Naive thymus-derived CD4-positive, alpha-beta T cell (primary cell): ENCODE results near the gene MAMSTR. TPM values are rescaled to one million over a fixed set of nuclear protein-coding genes. Genes with fewer than 3 reads are reported as not detected.

ENCODE experiments used
- ATAC-seq: fragments of 150-1000 bp; cut with Tn5 transposase; 2 replicates; pipeline ENCODE4 v1.10.0; 2021; ENCODE audit warnings: mild to moderate bottlenecking, moderate library complexity
- CTCF ChIA-PET: fragments of 350-600 bp; sonication (Branson Sonifier 250); formaldehyde crosslinking; loops from one replicate; lab custom pipeline; 2021; ENCODE audit warnings: antibody characterized with exemption; lab: Charles Lee
- POLR2A ChIA-PET: fragments of 350-600 bp; sonication (Branson Sonifier 250); formaldehyde crosslinking; loops from one replicate; lab custom pipeline; 2021; ENCODE audit warnings: antibody characterized with exemption, inconsistent platforms; lab: Charles Lee
- DNase-seq, 9 donors: peaks; one replicate each; pipeline versions ENCODE4 v3.0.0 to v3.0.0-alpha.2; 2020 to 2022; ENCODE audit warnings: mixed read lengths in 1 of 9
- H3K27ac ChIP-seq: one replicate; pipeline ENCODE4 v1.7.0; 2013; ENCODE audit warnings: mild to moderate bottlenecking, low read depth, low read length, moderate library complexity
- H3K27me3 ChIP-seq, 2 donors: one replicate each; pipeline ENCODE4 v1.7.0; 2013; ENCODE audit warnings: low read length in 2 of 2, mild to moderate bottlenecking in 2 of 2, moderate library complexity in 2 of 2; ENCODE audit not compliant: control insufficient read depth in 2 of 2, insufficient read depth in 2 of 2
- H3K36me3 ChIP-seq, 3 experiments: 1 replicate in 2 of 3; 2 replicates in 1 of 3; pipeline ENCODE4 v1.7.0; 2013; ENCODE audit warnings: low read length in 3 of 3, mild to moderate bottlenecking in 3 of 3, moderate library complexity in 1 of 3; ENCODE audit not compliant: insufficient read depth in 3 of 3, control insufficient read depth in 2 of 3
- H3K4me1 ChIP-seq, 2 donors: one replicate each; pipeline ENCODE4 v1.7.0; 2013; ENCODE audit warnings: low read length in 2 of 2, mild to moderate bottlenecking in 2 of 2, moderate library complexity in 1 of 2; ENCODE audit not compliant: control insufficient read depth in 2 of 2, insufficient read depth in 2 of 2
- H3K4me3 ChIP-seq: 2 replicates; pipeline ENCODE4 v1.7.0; 2013; ENCODE audit warnings: mild to moderate bottlenecking, low read length
- H3K9me3 ChIP-seq, 3 experiments: 1 replicate in 2 of 3; 2 replicates in 1 of 3; pipeline ENCODE4 v1.7.0; 2013; ENCODE audit warnings: low read length in 3 of 3; ENCODE audit not compliant: control insufficient read depth in 2 of 3
- H3K27ac Mint-ChIP-seq, 9 donors: one replicate each; pipeline ENCODE4 v1.8.0; 2020 to 2022; ENCODE audit warnings: mixed read lengths in 9 of 9, mild to moderate bottlenecking in 8 of 9, moderate library complexity in 5 of 9, inconsistent platforms in 2 of 9
- H3K27me3 Mint-ChIP-seq, 5 donors: one replicate each; pipeline ENCODE4 v1.8.0; 2021 to 2022; ENCODE audit warnings: mixed read lengths in 5 of 5, mild to moderate bottlenecking in 1 of 5
- H3K36me3 Mint-ChIP-seq, 5 donors: one replicate each; pipeline ENCODE4 v1.8.0; 2020 to 2022; ENCODE audit warnings: mixed read lengths in 5 of 5, mild to moderate bottlenecking in 3 of 5, inconsistent platforms in 1 of 5
- H3K4me1 Mint-ChIP-seq, 7 donors: one replicate each; pipeline ENCODE4 v1.8.0; 2020 to 2022; ENCODE audit warnings: mixed read lengths in 7 of 7, mild to moderate bottlenecking in 3 of 7, inconsistent platforms in 1 of 7
- H3K4me3 Mint-ChIP-seq, 10 donors: one replicate each; pipeline ENCODE4 v1.8.0; 2020 to 2022; ENCODE audit warnings: mild to moderate bottlenecking in 10 of 10, mixed read lengths in 10 of 10, moderate library complexity in 6 of 10, inconsistent platforms in 2 of 10
- H3K9me3 Mint-ChIP-seq, 11 donors: one replicate each; pipeline ENCODE4 v1.8.0; 2020 to 2022; ENCODE audit warnings: mixed read lengths in 11 of 11, mild to moderate bottlenecking in 4 of 11, inconsistent platforms in 1 of 11, moderate library complexity in 1 of 11
- intact Hi-C, 2 donors: fragments of 100-400 bp; cut with micrococcal nuclease; formaldehyde crosslinking; loops; one replicate each; pipeline ENCODE4 v1.15.1; 2023
- polyA plus RNA-seq, 2 donors: library from polyadenylated mRNA; unstranded; fragments of 300-500 nt; fragmentation: Illumina TruSeq; gene quantifications; one replicate each; pipeline ENCODE4 v1.2.3, GENCODE V29; 2021
- total RNA-seq, 6 experiments: library from RNA in 5 of 6; stranded (reverse) in 5 of 6; gene quantifications; 1 replicate in 5 of 6; 2 replicates in 1 of 6; pipeline ENCODE4 v1.2.3 and lab custom pipeline; 2021 to 2026

MAMSTR gene
- total and polyA plus RNA-seq, 7 experiments from 2014 or later, result 0.25 to 2.1 (median 0.87) TPM

DNA sequence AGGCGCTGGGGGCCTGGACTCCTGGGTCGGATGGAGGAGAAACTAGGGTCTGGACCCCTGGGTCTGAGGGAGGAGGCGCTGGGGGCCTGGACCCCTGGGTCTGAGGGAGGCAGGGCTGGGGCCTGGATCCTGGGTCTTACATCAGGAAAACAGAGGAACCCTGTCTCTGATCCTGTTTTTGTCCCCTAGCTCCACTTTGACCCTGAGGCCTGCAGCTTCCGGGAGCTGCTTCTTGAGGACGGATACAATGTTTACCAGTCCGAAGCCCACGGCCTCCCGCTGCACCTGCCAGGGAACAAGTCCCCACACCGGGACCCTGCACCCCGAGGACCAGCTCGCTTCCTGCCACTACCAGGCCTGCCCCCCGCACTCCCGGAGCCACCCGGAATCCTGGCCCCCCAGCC is 38.2 kb upstream of the MAMSTR start:
- POLR2A ChIA-PET, result no interaction called here
- no peaks in the 10 kb centered on the region for H3K36me3 Mint-ChIP-seq

DNA sequence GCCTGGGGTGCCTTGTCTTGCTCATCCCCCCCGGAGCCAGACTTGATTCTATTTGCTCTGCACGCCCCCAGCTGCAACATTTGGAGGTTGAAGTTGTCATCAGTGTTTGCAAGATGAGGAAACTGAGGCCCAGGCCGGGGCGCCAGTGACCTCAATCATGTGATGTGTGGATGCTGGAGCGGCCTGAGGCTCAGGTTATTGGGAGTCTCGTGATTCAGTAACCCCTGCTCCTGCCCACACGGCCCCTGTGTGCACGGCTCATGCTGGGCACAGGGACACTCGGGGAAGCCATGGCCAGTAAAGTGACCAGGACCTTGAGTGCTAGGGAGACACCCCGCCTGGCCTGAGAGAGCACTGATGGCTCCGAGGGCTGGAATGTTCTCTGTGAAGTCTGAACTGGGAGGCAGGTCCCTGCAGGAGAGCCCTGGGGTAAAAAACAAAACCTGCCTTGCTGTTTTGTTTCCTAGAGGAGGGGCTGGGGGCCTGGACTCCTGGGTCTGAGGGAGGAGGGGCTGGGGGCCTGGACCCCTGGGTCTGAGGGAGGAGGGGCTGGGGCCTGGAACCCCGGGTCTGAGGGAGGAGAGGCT is 37.7 kb upstream of the MAMSTR start:
- no peak overlapping the region for H3K4me3 Mint-ChIP-seq
- Histone ChIP-seq H3K9me3 (no peaks in the 10 kb centered on the region), H3K27me3 (no peaks in the 10 kb centered on the region), H3K27ac (no peak overlapping the region), H3K4me3 (no peak overlapping the region), H3K36me3 (no peaks in the 10 kb centered on the region), H3K4me1 (peaks cover 5 to 12% of the 10 kb centered on the region in 2 donors)
- H3K9me3 Mint-ChIP-seq, result no peaks in the 10 kb centered on the region
- no peak for DNase-seq
- ChIA-PET CTCF (interaction anchor here (0.7 kb wide), 1 partner anchor 86 kb away, joined by 4 read pairs; no protein-coding TSS in a partner anchor), POLR2A (no interaction called here)
- no peaks in the 10 kb centered on the region for H3K36me3 Mint-ChIP-seq
- no peak overlapping the region for H3K27ac Mint-ChIP-seq
- H3K4me1 Mint-ChIP-seq, result peaks cover 4 to 18% (median 13%) of the 10 kb centered on the region in 7 donors
- intact Hi-C loops, result no loop called here
- ATAC-seq, result no peak
- peaks cover 7 to 36% (median 20%) of the 10 kb centered on the region in 5 donors for H3K27me3 Mint-ChIP-seq

More for the DNA sequence above, 38.2 kb upstream of the MAMSTR start:
- no peak for DNase-seq
- Histone ChIP-seq H3K27ac (no peak overlapping the region), H3K4me1 (peaks cover 5 to 8% of the 10 kb centered on the region in 2 donors), H3K36me3 (no peaks in the 10 kb centered on the region), H3K4me3 (no peak overlapping the region), H3K27me3 (no peaks in the 10 kb centered on the region), H3K9me3 (no peaks in the 10 kb centered on the region)
- Mint-ChIP-seq H3K4me3 (no peak overlapping the region), H3K27ac (no peak overlapping the region), H3K9me3 (no peaks in the 10 kb centered on the region), H3K4me1 (peaks cover 3 to 17% (median 11%) of the 10 kb centered on the region in 7 donors), H3K27me3 (peaks cover 7 to 39% (median 19%) of the 10 kb centered on the region in 5 donors)
- intact Hi-C loops, result no loop called here
- CTCF ChIA-PET, result interaction anchor here (0.7 kb wide), 1 partner anchor 85 kb away, joined by 4 read pairs; no protein-coding TSS in a partner anchor
- no peak for ATAC-seq

DNA sequence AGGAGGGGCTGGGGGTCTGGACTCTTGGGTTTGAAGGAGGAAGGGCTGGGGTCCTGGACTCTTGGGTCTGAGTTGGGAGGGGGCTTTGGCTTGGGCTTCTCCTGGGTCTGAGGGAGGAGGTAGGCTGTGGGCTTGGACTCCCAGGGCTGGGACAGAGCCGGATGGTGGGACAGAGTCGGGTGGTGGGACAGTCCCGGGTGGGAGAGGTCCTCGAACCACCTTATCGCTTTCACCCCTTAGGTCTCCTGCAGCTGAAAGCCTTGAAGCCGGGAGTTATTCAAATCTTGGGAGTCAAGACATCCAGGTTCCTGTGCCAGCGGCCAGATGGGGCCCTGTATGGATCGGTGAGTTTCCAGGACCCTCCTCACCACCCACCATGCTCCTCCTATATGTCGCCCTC is 37.2 kb upstream of the MAMSTR start:
- POLR2A ChIA-PET, result no interaction called here

DNA sequence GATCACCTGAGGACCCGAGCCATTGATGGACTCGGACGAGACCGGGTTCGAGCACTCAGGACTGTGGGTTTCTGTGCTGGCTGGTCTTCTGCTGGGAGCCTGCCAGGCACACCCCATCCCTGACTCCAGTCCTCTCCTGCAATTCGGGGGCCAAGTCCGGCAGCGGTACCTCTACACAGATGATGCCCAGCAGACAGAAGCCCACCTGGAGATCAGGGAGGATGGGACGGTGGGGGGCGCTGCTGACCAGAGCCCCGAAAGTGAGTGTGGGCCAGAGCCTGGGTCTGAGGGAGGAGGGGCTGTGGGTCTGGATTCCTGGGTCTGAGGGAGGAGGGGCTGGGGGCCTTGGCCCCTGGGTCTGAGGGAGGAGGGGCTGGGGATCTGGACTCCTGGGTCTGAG is 36.7 kb upstream of the MAMSTR start:
- Mint-ChIP-seq H3K4me3 (no peak overlapping the region), H3K27me3 (peaks cover 7 to 38% (median 27%) of the 10 kb centered on the region in 5 donors), H3K27ac (no peak overlapping the region), H3K36me3 (no peaks in the 10 kb centered on the region), H3K9me3 (no peaks in the 10 kb centered on the region), H3K4me1 (peaks cover 6 to 24% (median 18%) of the 10 kb centered on the region in 7 donors)
- intact Hi-C loops, result no loop called here
- CTCF ChIA-PET, result no interaction called here
- H3K27me3 ChIP-seq, result no peaks in the 10 kb centered on the region
- H3K36me3 ChIP-seq, result no peaks in the 10 kb centered on the region
- H3K4me3 ChIP-seq, result no peak overlapping the region
- no peak for ATAC-seq
- POLR2A ChIA-PET, result interaction anchor here (0.9 kb wide), 1 partner anchor 13 kb away, joined by 4 read pairs; no protein-coding TSS in a partner anchor
- H3K9me3 ChIP-seq, result no peaks in the 10 kb centered on the region
- DNase-seq, result no peak
- no peak overlapping the region for H3K27ac ChIP-seq
- H3K4me1 ChIP-seq, result peaks cover 5 to 14% of the 10 kb centered on the region in 2 donors

More for the DNA sequence above, 37.2 kb upstream of the MAMSTR start:
- intact Hi-C loops, result no loop called here
- peaks cover 5 to 14% of the 10 kb centered on the region in 2 donors for H3K4me1 ChIP-seq
- no peaks in the 10 kb centered on the region for H3K36me3 ChIP-seq
- Mint-ChIP-seq H3K27me3 (peaks cover 7 to 38% (median 24%) of the 10 kb centered on the region in 5 donors), H3K27ac (no peak overlapping the region), H3K4me3 (no peak overlapping the region), H3K9me3 (no peaks in the 10 kb centered on the region), H3K4me1 (peaks cover 6 to 21% (median 16%) of the 10 kb centered on the region in 7 donors), H3K36me3 (no peaks in the 10 kb centered on the region)
- CTCF ChIA-PET, result no interaction called here
- no peaks in the 10 kb centered on the region for H3K9me3 ChIP-seq
- H3K4me3 ChIP-seq, result no peak overlapping the region
- no peak for DNase-seq
- H3K27me3 ChIP-seq, result no peaks in the 10 kb centered on the region
- H3K27ac ChIP-seq, result no peak overlapping the region
- no peak for ATAC-seq

DNA sequence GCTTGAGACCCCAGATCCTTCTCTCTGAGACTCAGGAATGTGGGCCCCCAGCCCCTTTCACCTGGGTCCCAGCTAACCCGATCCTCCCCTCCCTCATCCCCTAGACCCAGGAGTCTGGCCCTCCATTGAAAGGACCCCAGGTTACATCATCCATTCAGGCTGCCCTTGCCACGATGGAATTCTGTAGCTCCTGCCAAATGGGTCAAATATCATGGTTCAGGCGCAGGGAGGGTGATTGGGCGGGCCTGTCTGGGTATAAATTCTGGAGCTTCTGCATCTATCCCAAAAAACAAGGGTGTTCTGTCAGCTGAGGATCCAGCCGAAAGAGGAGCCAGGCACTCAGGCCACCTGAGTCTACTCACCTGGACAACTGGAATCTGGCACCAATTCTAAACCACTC is 36.3 kb upstream of the MAMSTR start:
- Histone ChIP-seq H3K9me3 (no peaks in the 10 kb centered on the region), H3K36me3 (no peaks in the 10 kb centered on the region), H3K27ac (no peak overlapping the region), H3K4me3 (no peak overlapping the region), H3K27me3 (no peaks in the 10 kb centered on the region), H3K4me1 (peaks cover 5 to 14% of the 10 kb centered on the region in 2 donors)
- Mint-ChIP-seq H3K4me1 (peaks cover 6 to 26% (median 22%) of the 10 kb centered on the region in 7 donors), H3K36me3 (no peaks in the 10 kb centered on the region), H3K27me3 (peaks cover 5 to 38% (median 28%) of the 10 kb centered on the region in 5 donors), H3K27ac (no peak overlapping the region), H3K4me3 (no peak overlapping the region), H3K9me3 (no peaks in the 10 kb centered on the region)
- intact Hi-C loops, result no loop called here
- ATAC-seq, result no peak
- ChIA-PET POLR2A (interaction anchor here (0.9 kb wide), 1 partner anchor 13 kb away, joined by 4 read pairs; no protein-coding TSS in a partner anchor), CTCF (no interaction called here)
- DNase-seq, result no peak

DNA sequence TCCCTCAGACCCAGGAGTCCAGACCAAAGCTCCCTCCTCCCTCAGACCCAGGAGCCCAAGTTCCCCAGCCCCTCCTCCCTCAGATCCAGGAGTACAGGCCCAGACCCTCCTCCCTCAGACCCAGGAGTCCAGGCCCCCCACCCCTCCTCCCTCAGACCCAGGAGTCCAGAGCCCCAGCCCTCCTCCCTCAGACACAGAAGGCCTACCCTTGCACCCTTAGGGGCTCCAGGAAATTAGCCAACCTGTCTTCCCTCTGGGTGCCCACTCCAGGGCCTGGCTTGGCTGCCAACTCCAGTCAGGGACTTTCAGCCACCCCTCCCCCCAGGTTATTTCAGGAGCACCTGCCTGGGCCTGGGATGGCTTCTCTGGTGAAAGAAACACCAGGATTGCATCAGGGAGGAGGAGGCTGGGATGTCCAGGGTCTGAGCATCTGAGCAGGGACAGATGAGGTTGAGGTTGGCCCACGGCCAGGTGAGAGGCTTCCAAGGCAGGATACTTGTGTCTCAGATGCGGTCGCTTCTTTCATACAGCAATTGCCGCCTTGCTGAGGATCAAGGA is 35.6 kb upstream of the MAMSTR start, which contains the start of gene FGF21:
FGF21 (plus strand) TSS at position 441 of the 558 bp plus-strand sequence. CDS start 713 bp downstream, outside the sequence.
- CTCF ChIA-PET, result no interaction called here
- DNase-seq (no peak), ATAC-seq (no peak)
- no peaks in the 10 kb centered on the region for H3K36me3 Mint-ChIP-seq
- H3K4me1 Mint-ChIP-seq, result peaks cover 6 to 23% (median 18%) of the 10 kb centered on the region in 7 donors
- no peaks in the 10 kb centered on the region for H3K36me3 ChIP-seq
- intact Hi-C loops, result no loop called here
- H3K27me3 ChIP-seq, result no peaks in the 10 kb centered on the region
- H3K4me1 ChIP-seq, result peaks cover 5 to 14% of the 10 kb centered on the region in 2 donors
- no peak within 1 kb of the TSS for H3K4me3 Mint-ChIP-seq
- H3K27ac ChIP-seq, result no peak within 1 kb of the TSS
- POLR2A ChIA-PET, result interaction anchor here (0.9 kb wide), 1 partner anchor 14 kb away, joined by 4 read pairs; no protein-coding TSS in a partner anchor
- H3K27me3 Mint-ChIP-seq, result peaks cover 0 to 33% (median 28%) of the 10 kb centered on the region in 5 donors
- no peak within 1 kb of the TSS for H3K27ac Mint-ChIP-seq
- H3K9me3 ChIP-seq, result no peaks in the 10 kb centered on the region
- H3K9me3 Mint-ChIP-seq, result no peaks in the 10 kb centered on the region
- no peak within 1 kb of the TSS for H3K4me3 ChIP-seq
